HEK293T (cell line): ENCODE measurements around the gene BUB1B.
"Not testable (repeated sequence)": the region's sequence is repeated elsewhere in the genome, so short reads cannot be mapped to it uniquely, and the experiment has no call there.

Experiments used
- CTCF ChIA-PET: fragments of 350-600 bp; formaldehyde crosslinking; extraction: SDS; loops from one replicate; lab custom pipeline; 2021; ENCODE audit warnings: antibody characterized with exemption, inconsistent platforms; lab: Yijun Ruan, JAX
- POLR2A ChIA-PET: fragments of 350-600 bp; formaldehyde crosslinking; extraction: SDS; loops from one replicate; lab custom pipeline; 2020; ENCODE audit warnings: antibody characterized with exemption, inconsistent platforms; lab: Yijun Ruan, JAX
- DNase-seq: peaks from one replicate; pipeline ENCODE4 v3.0.0; 2012; ENCODE audit warnings: mixed read lengths; ENCODE audit errors: extremely low spot score
- ARNT ChIP-seq: fragments of 450-650 bp; IDR thresholded peaks from 2 replicates; pipeline ENCODE4 v1.6.1; 2017; ENCODE audit warnings: mild to moderate bottlenecking
- BHLHE40 ChIP-seq: fragments of 450-650 bp; IDR thresholded peaks from 2 replicates; pipeline ENCODE4 v1.6.1; 2016; ENCODE audit warnings: mild to moderate bottlenecking, moderate library complexity, borderline replicate concordance
- CTBP1 ChIP-seq: fragments of 450-650 bp; IDR thresholded peaks from 2 replicates; pipeline ENCODE4 v1.6.1; 2016; ENCODE audit warnings: borderline replicate concordance
- ELF4 ChIP-seq: fragments of 450-650 bp; IDR thresholded peaks from 2 replicates; pipeline ENCODE4 v1.6.1; 2017; ENCODE audit warnings: antibody characterized with exemption
- FOXA1 ChIP-seq: fragments of 450-650 bp; IDR thresholded peaks from 2 replicates; pipeline ENCODE4 v1.6.1; 2016; ENCODE audit warnings: mild to moderate bottlenecking
- FOXK2 ChIP-seq: fragments of 450-650 bp; IDR thresholded peaks from 2 replicates; pipeline ENCODE4 v1.6.1; 2016; ENCODE audit warnings: mild to moderate bottlenecking
- FOXM1 ChIP-seq: fragments of 450-650 bp; IDR thresholded peaks from 2 replicates; pipeline ENCODE4 v1.6.1; 2017; ENCODE audit warnings: mild to moderate bottlenecking, borderline replicate concordance
- HDGF ChIP-seq: fragments of 450-650 bp; IDR thresholded peaks from 2 replicates; pipeline ENCODE4 v1.6.1; 2017; ENCODE audit warnings: antibody characterized with exemption, borderline replicate concordance
- L3MBTL2 ChIP-seq: fragments of 450-650 bp; conservative IDR thresholded peaks from 2 replicates; pipeline ENCODE4 v1.6.1; 2016; ENCODE audit warnings: mild to moderate bottlenecking
- LEF1 ChIP-seq: fragments of 450-650 bp; IDR thresholded peaks from 2 replicates; pipeline ENCODE4 v1.6.1; 2017; ENCODE audit warnings: mild to moderate bottlenecking, borderline replicate concordance
- NFRKB ChIP-seq: fragments of 450-650 bp; IDR thresholded peaks from 2 replicates; pipeline ENCODE4 v1.6.1; 2016; ENCODE audit warnings: mild to moderate bottlenecking, moderate library complexity
- SP1 ChIP-seq: fragments of 450-650 bp; IDR thresholded peaks from 2 replicates; pipeline ENCODE4 v1.6.1; 2017
- SUZ12 ChIP-seq: fragments of 450-650 bp; IDR thresholded peaks from 2 replicates; pipeline ENCODE4 v1.6.1; 2016; ENCODE audit warnings: mild to moderate bottlenecking
- TARDBP ChIP-seq: fragments of 450-650 bp; IDR thresholded peaks from 2 replicates; pipeline ENCODE4 v1.6.1; 2016
- ZNF384 ChIP-seq: fragments of 450-650 bp; IDR thresholded peaks from 2 replicates; pipeline ENCODE4 v1.6.1; 2016
- TF ChIP-seq, protein P1 (sequence below): fragments of 450-650 bp; IDR thresholded peaks from 2 replicates; pipeline ENCODE4 v1.6.1; 2016

The BUB1B gene

DNA sequence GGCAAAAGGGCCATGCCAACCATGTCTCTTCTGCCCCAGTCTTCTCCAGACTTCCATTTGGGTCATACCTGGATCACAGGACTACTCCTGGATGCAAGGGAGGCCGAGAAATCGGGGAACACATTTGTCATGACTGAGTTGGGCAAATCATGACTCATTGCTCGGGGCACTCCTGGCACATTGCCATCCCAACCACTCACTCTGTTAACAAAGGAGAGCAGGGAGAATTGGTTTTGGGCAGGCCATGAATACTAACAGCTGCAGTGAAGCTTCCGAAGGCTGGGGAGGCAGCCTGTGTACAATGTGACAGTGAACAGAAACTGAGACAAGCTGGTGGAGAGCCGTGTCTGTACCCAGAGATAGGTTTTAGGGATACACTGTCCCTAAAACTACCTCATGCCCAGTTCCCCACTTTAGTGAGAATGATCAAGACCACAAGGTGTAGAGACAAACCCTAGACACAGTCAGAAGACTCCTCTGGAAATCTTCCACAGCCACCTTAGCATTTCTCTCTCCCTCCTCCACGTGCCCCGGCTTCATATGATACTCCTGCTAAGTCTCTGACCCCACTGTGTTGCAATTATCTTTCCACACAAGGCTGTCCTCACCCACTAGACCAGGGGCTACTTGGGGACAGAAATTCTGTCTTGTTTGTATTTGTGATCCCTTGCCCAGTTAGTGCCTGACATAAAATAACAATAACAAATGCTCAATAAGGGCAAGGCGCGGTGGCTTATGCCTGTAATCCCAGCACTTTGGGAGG, 10.5 kb upstream of the BUB1B start:
- POLR2A ChIA-PET, result no interaction called here

DNA sequence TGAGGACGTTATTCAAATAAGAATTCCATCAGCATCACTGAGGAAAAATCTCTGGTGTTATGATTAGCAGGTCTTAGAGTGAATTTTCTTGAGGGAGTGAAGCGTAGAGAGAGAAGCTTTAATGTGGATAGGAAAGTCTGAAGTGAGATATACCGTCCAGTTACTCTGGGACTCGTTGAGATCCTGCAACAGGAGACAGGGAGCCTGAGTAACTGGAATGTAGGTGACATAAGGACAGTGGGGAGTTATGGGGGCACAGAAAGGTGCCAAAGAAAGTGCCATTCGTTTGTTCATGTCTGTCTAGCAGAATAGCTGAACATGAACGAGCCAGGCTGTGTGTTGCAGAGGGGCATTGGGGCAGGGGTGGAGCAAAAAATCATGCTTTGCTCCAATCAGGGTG, 9.4 kb upstream of the BUB1B start:
- ChIA-PET POLR2A (no interaction called here), CTCF (no interaction called here)
- no peak for DNase-seq
- TF ChIP-seq BHLHE40 (no peak), NFRKB (no peak), FOXM1 (no peak), ELF4 (no peak), FOXK2 (no peak), SUZ12 (no peak), CTBP1 (no peak), ZNF384 (no peak), FOXA1 (no peak), LEF1 (no peak), SP1 (no peak), TARDBP (no peak), L3MBTL2 (no peak), HDGF (no peak), ARNT (no peak)
- TF ChIP-seq, protein P1, sequence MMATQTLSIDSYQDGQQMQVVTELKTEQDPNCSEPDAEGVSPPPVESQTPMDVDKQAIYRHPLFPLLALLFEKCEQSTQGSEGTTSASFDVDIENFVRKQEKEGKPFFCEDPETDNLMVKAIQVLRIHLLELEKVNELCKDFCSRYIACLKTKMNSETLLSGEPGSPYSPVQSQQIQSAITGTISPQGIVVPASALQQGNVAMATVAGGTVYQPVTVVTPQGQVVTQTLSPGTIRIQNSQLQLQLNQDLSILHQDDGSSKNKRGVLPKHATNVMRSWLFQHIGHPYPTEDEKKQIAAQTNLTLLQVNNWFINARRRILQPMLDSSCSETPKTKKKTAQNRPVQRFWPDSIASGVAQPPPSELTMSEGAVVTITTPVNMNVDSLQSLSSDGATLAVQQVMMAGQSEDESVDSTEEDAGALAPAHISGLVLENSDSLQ, result no peak

More for the DNA sequence above, 10.5 kb upstream of the BUB1B start:
- no peak for DNase-seq
- TF ChIP-seq ZNF384, result no peak
- no peak for TF ChIP-seq NFRKB
- no peak for TF ChIP-seq HDGF
- no peak for TF ChIP-seq FOXA1
- TF ChIP-seq ARNT, result no peak
- TF ChIP-seq FOXK2, result no peak
- no peak for TF ChIP-seq BHLHE40
- TF ChIP-seq SUZ12, result no peak
- TF ChIP-seq FOXM1, result no peak
- no peak for TF ChIP-seq CTBP1
- TF ChIP-seq SP1, result no peak
- TF ChIP-seq L3MBTL2, result no peak
- TF ChIP-seq ELF4, result no peak
- TF ChIP-seq, protein P1, result no peak
- no peak for TF ChIP-seq LEF1
- TF ChIP-seq TARDBP, result no peak
- CTCF ChIA-PET, result no interaction called here

DNA sequence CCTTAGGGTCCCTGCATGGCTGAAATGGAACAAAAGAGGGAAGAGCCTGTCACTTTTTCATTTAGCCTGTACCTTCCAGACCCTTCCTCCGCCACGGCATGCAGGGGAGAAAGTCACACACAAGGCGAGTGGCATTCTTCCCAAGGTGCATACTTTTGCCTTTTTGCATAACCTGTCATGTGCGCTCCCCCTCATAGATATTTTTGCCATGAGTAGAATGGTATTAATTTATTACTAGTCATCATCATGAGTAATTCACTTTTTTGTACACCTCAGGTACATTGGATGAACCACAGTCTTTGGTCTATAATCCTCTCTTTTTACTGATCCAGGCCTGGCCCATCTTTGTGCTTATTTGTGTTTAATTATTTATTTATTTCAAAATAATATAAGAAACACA, 8.9 kb upstream of the BUB1B start:
- ChIA-PET POLR2A (no interaction called here), CTCF (interaction anchor here (0.6 kb wide), 1 partner anchor 9 kb away, joined by 6 read pairs; no protein-coding TSS in a partner anchor)
- TF ChIP-seq CTBP1 (no peak), NFRKB (no peak), LEF1 (no peak), BHLHE40 (no peak), FOXA1 (no peak), ELF4 (no peak), SP1 (no peak)
- TF ChIP-seq, protein P1, result no peak
- no peak for DNase-seq

DNA sequence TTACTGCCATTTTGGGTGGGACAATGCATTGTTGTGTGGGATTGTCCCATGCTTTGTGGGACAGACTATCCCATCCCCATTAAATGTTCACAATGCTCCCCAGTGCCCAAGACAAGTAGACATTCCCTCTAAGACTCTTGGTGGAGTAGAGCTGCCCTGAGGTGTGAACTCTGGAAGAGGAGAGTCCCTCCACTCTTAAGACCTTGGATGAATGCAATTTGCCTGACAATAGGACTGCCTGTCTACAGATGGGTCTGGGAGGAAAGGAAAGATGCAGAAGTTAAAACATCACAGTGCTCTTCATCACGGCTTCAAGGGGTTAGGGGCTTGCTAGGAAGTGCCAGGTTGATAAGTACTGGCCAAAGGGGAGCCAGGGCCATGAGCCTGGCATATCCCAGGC, 6.0 kb upstream of the BUB1B start:
- POLR2A ChIA-PET, CTCF ChIA-PET, DNase-seq: not testable (repeated sequence)

DNA sequence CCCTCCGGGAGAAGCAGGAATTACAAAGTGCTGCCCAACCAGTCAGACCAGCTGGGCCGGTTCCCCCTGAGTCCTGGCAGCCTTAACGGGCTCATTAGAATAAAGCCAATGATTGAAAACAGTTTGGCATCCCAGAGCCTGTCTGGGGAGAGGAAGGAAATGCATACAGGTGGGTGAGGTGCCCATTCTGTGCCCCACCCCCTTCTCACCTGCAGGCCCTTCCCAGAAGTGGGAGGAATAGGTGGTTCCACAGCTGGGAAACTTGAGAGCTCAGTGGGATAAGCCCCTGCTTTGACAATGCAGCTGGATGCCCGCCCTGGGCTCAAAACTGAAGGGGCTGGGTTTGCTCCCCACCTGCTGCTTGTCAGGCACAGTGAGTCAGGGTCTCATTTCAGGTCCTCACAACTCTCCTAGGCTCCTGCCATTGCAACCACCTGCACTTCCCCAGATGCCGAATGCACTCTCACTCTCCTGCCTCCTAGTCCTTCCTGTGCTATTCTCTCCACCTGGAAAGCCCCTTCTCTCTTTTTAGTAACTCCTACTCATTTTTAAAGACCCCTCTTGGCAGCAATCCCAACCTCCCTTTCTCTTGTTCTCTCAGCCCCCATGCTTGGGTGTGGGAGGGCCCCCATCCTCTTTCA, 5.5 kb upstream of the BUB1B start:
- ChIA-PET CTCF (no interaction called here), POLR2A (interaction anchor here (1.1 kb wide), 1 partner anchor 222 kb away, joined by 3 read pairs; the partner anchor contains the start of gene EIF2AK4)
- no peak for DNase-seq
- no peak for TF ChIP-seq NFRKB
- TF ChIP-seq HDGF, result no peak

DNA sequence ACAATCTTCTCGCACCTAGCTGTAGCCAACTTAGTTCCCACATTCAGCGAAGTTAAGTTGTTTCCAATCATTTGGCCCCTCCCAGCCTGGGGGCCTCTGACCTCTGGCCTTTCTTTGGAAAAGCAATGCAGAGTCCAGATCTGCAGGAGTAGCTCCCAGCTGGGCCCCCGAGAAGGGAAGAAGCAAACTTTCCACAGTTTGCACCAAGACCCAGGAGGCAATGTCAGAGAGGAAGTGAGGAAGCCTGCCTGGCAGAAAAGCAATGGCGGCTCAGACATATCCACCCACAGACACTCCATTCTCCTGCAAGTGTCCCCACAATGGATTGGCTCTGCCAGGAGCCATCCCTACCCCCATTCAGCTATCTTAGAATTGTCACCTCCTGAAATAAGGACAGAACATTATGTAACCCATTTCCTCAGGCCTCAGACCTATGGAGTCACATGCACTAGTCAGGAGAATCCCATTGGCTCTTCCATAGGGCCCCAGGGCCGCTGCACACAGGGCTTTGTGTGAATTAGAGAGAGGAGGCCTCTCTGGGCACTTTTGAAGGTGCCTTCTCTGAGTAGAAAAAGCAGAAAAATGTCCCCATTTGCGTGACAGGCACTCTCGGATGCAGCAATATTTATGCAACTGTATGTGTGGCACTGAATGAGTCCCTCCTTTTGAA, 3.0 kb upstream of the BUB1B start:
- TF ChIP-seq BHLHE40 (no peak), L3MBTL2 (no peak), ELF4 (no peak), CTBP1 (no peak), FOXM1 (no peak), FOXA1 (no peak), ARNT (no peak), FOXK2 (no peak), SUZ12 (no peak)
- TF ChIP-seq, protein P1, result no peak
- ChIA-PET POLR2A (no interaction called here), CTCF (no interaction called here)
- no peak for DNase-seq
